SK-N-MC (cell line): ENCODE measurements around the gene BAZ1A.
A peak's percentile ranks its signal among the peaks of the same experiment; 100 is the strongest.
"Not testable (repeated sequence)": the region's sequence is repeated elsewhere in the genome, so short reads cannot be mapped to it uniquely, and the experiment has no call there.

ENCODE experiments used
- DNase-seq: peaks from one replicate; pipeline ENCODE4 v3.0.0-alpha.2; 2011; ENCODE audit warnings: low read depth, low spot score
- H3K27ac ChIP-seq: fragments of 200-600 bp; sonication (generic); 2 replicates; pipeline ENCODE4 v1.5.1; 2016; ENCODE audit warnings: mixed run types
- H3K36me3 ChIP-seq: fragments of 200-600 bp; sonication (generic); 2 replicates; pipeline ENCODE4 v1.6.1; 2017; ENCODE audit warnings: antibody characterized with exemption, low read length, mixed read lengths; ENCODE audit not compliant: insufficient read depth
- H3K4me3 ChIP-seq: fragments of 200-600 bp; sonication (generic); 2 replicates; pipeline ENCODE4 v1.5.1; 2016
- H3K9ac ChIP-seq: fragments of 200-600 bp; sonication (generic); 2 replicates; pipeline ENCODE4 v1.8.0; 2017; ENCODE audit warnings: mixed run types, mixed read lengths; ENCODE audit not compliant: insufficient read length
- H3K9me3 ChIP-seq: fragments of 200-600 bp; sonication (generic); 2 replicates; pipeline ENCODE4 v1.6.1; 2017; ENCODE audit warnings: low read depth, mild to moderate bottlenecking, antibody characterized with exemption, low read length, moderate library complexity, mixed read lengths
- EZH2 ChIP-seq: fragments of 200-600 bp; sonication (generic); IDR thresholded peaks from one replicate; pipeline ENCODE4 v1.6.1; 2017; ENCODE audit warnings: antibody characterized with exemption
- FOXP2 ChIP-seq: optimal IDR thresholded peaks from 2 replicates; pipeline ENCODE3; 2011; ENCODE audit warnings: mild to moderate bottlenecking, moderate library complexity; ENCODE audit not compliant: insufficient read depth; ENCODE audit errors: extremely low read length, control extremely low read depth
- POLR2AphosphoS5 ChIP-seq: IDR thresholded peaks from 2 replicates; pipeline ENCODE4 v1.6.1; 2012; ENCODE audit warnings: mild to moderate bottlenecking, low read depth, low read length, borderline replicate concordance

The BAZ1A gene

GRCh38 chr14:34806257-34806656, 68.9 kb downstream of the BAZ1A start:
- H3K36me3 ChIP-seq, result peaks cover 89% of the 10 kb centered on the region
- H3K27ac ChIP-seq, result no peak overlapping the region

GRCh38 chr14:34804933-34805332, 70.2 kb downstream of the BAZ1A start:
- Histone ChIP-seq H3K9me3 (no peaks in the 10 kb centered on the region), H3K9ac (no peak overlapping the region), H3K4me3 (no peak overlapping the region), H3K36me3 (peaks cover 92% of the 10 kb centered on the region), H3K27ac (no peak overlapping the region)
- no peak for TF ChIP-seq EZH2
- TF ChIP-seq FOXP2, result no peak
- no peak for TF ChIP-seq POLR2AphosphoS5
- DNase-seq, result no peak

More at GRCh38 chr14:34806257-34806656, 68.9 kb downstream of the BAZ1A start:
- no peak for DNase-seq
- H3K4me3 ChIP-seq, result no peak overlapping the region
- no peaks in the 10 kb centered on the region for H3K9me3 ChIP-seq
- TF ChIP-seq FOXP2 (no peak), POLR2AphosphoS5 (no peak), EZH2 (no peak)
- no peak overlapping the region for H3K9ac ChIP-seq

- not testable (repeated sequence) for H3K9me3 ChIP-seq, H3K9ac ChIP-seq, H3K4me3 ChIP-seq, H3K27ac ChIP-seq, DNase-seq
- peaks cover 83% of the 10 kb centered on the region for H3K36me3 ChIP-seq
Measured at GRCh38 chr14:34798861-34799260, 76.3 kb downstream of the BAZ1A start.

GRCh38 chr14:34797747-34798583, 77.2 kb downstream of the BAZ1A start:
- TF ChIP-seq FOXP2, result no peak
- no peak for TF ChIP-seq EZH2
- TF ChIP-seq POLR2AphosphoS5, result no peak
- DNase-seq, result no peak
- H3K36me3 ChIP-seq, result peaks cover 82% of the 10 kb centered on the region

GRCh38 chr14:34796902-34797301, 78.3 kb downstream of the BAZ1A start:
- Histone ChIP-seq H3K4me3 (no peak overlapping the region), H3K9ac (no peak overlapping the region), H3K36me3 (peaks cover 82% of the 10 kb centered on the region), H3K27ac (peak overlapping the region; percentile 49; the same call in 1 of the 2 replicates), H3K9me3 (no peaks in the 10 kb centered on the region)
- DNase-seq, result no peak
- TF ChIP-seq FOXP2 (no peak), EZH2 (no peak)

More at GRCh38 chr14:34797747-34798583, 77.2 kb downstream of the BAZ1A start:
- Histone ChIP-seq H3K9me3 (no peaks in the 10 kb centered on the region), H3K27ac (no peak overlapping the region), H3K9ac (no peak overlapping the region), H3K4me3 (no peak overlapping the region)

GRCh38 chr14:34794941-34795340, 80.2 kb downstream of the BAZ1A start:
- Histone ChIP-seq H3K9ac (no peak overlapping the region), H3K36me3 (peaks cover 79% of the 10 kb centered on the region)

GRCh38 chr14:34794217-34794616, 80.9 kb downstream of the BAZ1A start:
- peaks cover 79% of the 10 kb centered on the region for H3K36me3 ChIP-seq
- H3K4me3 ChIP-seq, result no peak overlapping the region
- no peaks in the 10 kb centered on the region for H3K9me3 ChIP-seq
- no peak overlapping the region for H3K27ac ChIP-seq
- no peak overlapping the region for H3K9ac ChIP-seq
- DNase-seq, result no peak
- TF ChIP-seq FOXP2, result no peak
- TF ChIP-seq POLR2AphosphoS5, result no peak
- no peak for TF ChIP-seq EZH2

More at GRCh38 chr14:34794941-34795340, 80.2 kb downstream of the BAZ1A start:
- DNase-seq, result no peak
- no peak for TF ChIP-seq POLR2AphosphoS5
- TF ChIP-seq EZH2, result no peak
- no peak for TF ChIP-seq FOXP2
- Histone ChIP-seq H3K27ac (no peak overlapping the region), H3K9me3 (no peaks in the 10 kb centered on the region), H3K4me3 (no peak overlapping the region)

- TF ChIP-seq POLR2AphosphoS5 (no peak), FOXP2 (no peak), EZH2 (no peak)
- H3K4me3 ChIP-seq, result no peak overlapping the region
- no peaks in the 10 kb centered on the region for H3K9me3 ChIP-seq
- no peak for DNase-seq
- H3K9ac ChIP-seq, result no peak overlapping the region
- H3K27ac ChIP-seq, result no peak overlapping the region
- peaks cover 81% of the 10 kb centered on the region for H3K36me3 ChIP-seq
Measured at GRCh38 chr14:34792598-34792997, 82.6 kb downstream of the BAZ1A start.

- no peak for DNase-seq
- no peak overlapping the region for H3K4me3 ChIP-seq
- no peaks in the 10 kb centered on the region for H3K9me3 ChIP-seq
- no peak for TF ChIP-seq FOXP2
- no peak for TF ChIP-seq POLR2AphosphoS5
- no peak for TF ChIP-seq EZH2
- no peak overlapping the region for H3K9ac ChIP-seq
- H3K27ac ChIP-seq, result no peak overlapping the region
- peaks cover 74% of the 10 kb centered on the region for H3K36me3 ChIP-seq
Measured at GRCh38 chr14:34785223-34786006, 89.7 kb downstream of the BAZ1A start.
